H1 (cell line): ENCODE data around the gene PPP1R1B. TPM values are rescaled to one million over a fixed set of nuclear protein-coding genes. Genes with fewer than 3 reads are reported as not detected.
A peak's percentile ranks its signal among the peaks of the same experiment; 100 is the strongest.

Source experiments
- CTCF ChIA-PET: fragments of 300-600 bp; sonication (Branson Sonifier 250); formaldehyde crosslinking; loops from one replicate; lab custom pipeline; 2021; ENCODE audit not compliant: partially characterized antibody; lab: Charles Lee
- POLR2A ChIA-PET: fragments of 300-600 bp; sonication (Branson Sonifier 250); formaldehyde crosslinking; loops from one replicate; lab custom pipeline; 2021; ENCODE audit warnings: inconsistent platforms; ENCODE audit not compliant: partially characterized antibody; lab: Charles Lee
- DNase-seq, 2 experiments: peaks; one replicate each; pipeline versions ENCODE4 v3.0.0 to v3.0.0-alpha.2; 2010 to 2022; ENCODE audit warnings: low spot score in 2 of 2, low read depth in 1 of 2, mixed read lengths in 1 of 2
- FAIRE-seq: peaks from 2 replicates; lab custom pipeline; 2011; peaks lifted over from hg19 to GRCh38; lab: Jason Lieb, UNC
- H2AFZ ChIP-seq: 2 replicates; pipeline ENCODE4 v1.8.1; 2012; ENCODE audit warnings: low read length, inconsistent platforms
- H2AK5ac ChIP-seq: 2 replicates; pipeline ENCODE4 v1.6.1; 2013; ENCODE audit warnings: low read depth, low read length
- H2BK120ac ChIP-seq: replicated peaks from 2 replicates; pipeline ENCODE3; 2013; ENCODE audit warnings: low read depth, low read length, inconsistent platforms
- H2BK12ac ChIP-seq: 2 replicates; pipeline ENCODE4 v1.6.1; 2013; ENCODE audit warnings: low read depth, low read length
- H2BK15ac ChIP-seq: 2 replicates; pipeline ENCODE4 v1.6.1; 2013; ENCODE audit warnings: low read length
- H2BK20ac ChIP-seq: 2 replicates; pipeline ENCODE4 v1.6.1; 2013; ENCODE audit warnings: low read length
- H2BK5ac ChIP-seq: 2 replicates; pipeline ENCODE4 v1.6.1; 2013; ENCODE audit warnings: low read depth, low read length
- H3K14ac ChIP-seq: 2 replicates; pipeline ENCODE4 v1.6.1; 2013; ENCODE audit warnings: inconsistent platforms; ENCODE audit not compliant: insufficient read length
- H3K18ac ChIP-seq: 2 replicates; pipeline ENCODE4 v1.6.1; 2013; ENCODE audit warnings: low read length; ENCODE audit errors: extremely low read depth
- H3K23ac ChIP-seq: 2 replicates; pipeline ENCODE4 v1.6.1; 2013; ENCODE audit warnings: inconsistent platforms; ENCODE audit not compliant: insufficient read length
- H3K23me2 ChIP-seq: 2 replicates; pipeline ENCODE4 v1.6.1; 2013; ENCODE audit warnings: low read depth, low read length
- H3K27ac ChIP-seq: 2 replicates; pipeline ENCODE4 v1.6.1; 2011; ENCODE audit warnings: low read depth, low read length, inconsistent platforms
- H3K27me3 ChIP-seq, 4 experiments: replicated peaks in 1 of 4; 1 replicate in 1 of 4; 2 replicates in 3 of 4; pipeline versions ENCODE4 v1.6.1 to v1.8.1; 2011 to 2013; ENCODE audit warnings: low read length in 3 of 4, mild to moderate bottlenecking in 3 of 4, inconsistent platforms in 2 of 4, mixed read lengths in 2 of 4, moderate library complexity in 1 of 4; ENCODE audit not compliant: control insufficient read depth in 3 of 4, insufficient read depth in 3 of 4; ENCODE audit errors: extremely low read depth in 1 of 4
- H3K36me3 ChIP-seq, 4 experiments: 2 replicates each; pipeline versions ENCODE4 v1.6.1 to v1.8.1; 2011 to 2013; ENCODE audit warnings: mild to moderate bottlenecking in 4 of 4, low read length in 3 of 4, moderate library complexity in 2 of 4, control low read depth in 1 of 4, inconsistent platforms in 1 of 4; ENCODE audit not compliant: insufficient read depth in 4 of 4, control insufficient read depth in 2 of 4
- H3K4ac ChIP-seq: replicated peaks from 2 replicates; pipeline ENCODE3; 2013; ENCODE audit warnings: low read length, low read depth, mixed read lengths, inconsistent platforms; ENCODE audit not compliant: insufficient read length
- H3K4me1 ChIP-seq, 4 experiments: replicated peaks in 1 of 4; 1 replicate in 1 of 4; 2 replicates in 3 of 4; pipeline versions ENCODE4 v1.6.1 to v1.8.1; 2011 to 2013; ENCODE audit warnings: low read length in 3 of 4, inconsistent platforms in 2 of 4, mixed read lengths in 1 of 4; ENCODE audit not compliant: insufficient read depth in 4 of 4, control insufficient read depth in 3 of 4
- H3K4me2 ChIP-seq, 2 experiments: 2 replicates each; pipeline versions ENCODE4 v1.6.1 to v1.8.1; 2011 to 2013; ENCODE audit warnings: low read depth in 2 of 2, low read length in 2 of 2, control low read depth in 1 of 2, inconsistent platforms in 1 of 2, mild to moderate bottlenecking in 1 of 2; ENCODE audit not compliant: insufficient read depth in 1 of 2
- H3K4me3 ChIP-seq, 4 experiments: fragments of 200-600, 300-600 bp in 1 of 4; sonication (generic), shearing (Covaris generic), sonication (Bioruptor Twin) in 1 of 4; 2 replicates each; pipeline versions ENCODE4 v1.5.1 to v1.8.1; 2011 to 2016; ENCODE audit warnings: low read length in 4 of 4, low read depth in 3 of 4, control low read depth in 2 of 4, inconsistent platforms in 2 of 4, mild to moderate bottlenecking in 2 of 4, mixed read lengths in 1 of 4, moderate library complexity in 1 of 4; ENCODE audit not compliant: insufficient read depth in 2 of 4; ENCODE audit errors: extremely low read depth in 1 of 4
- H3K56ac ChIP-seq: replicated peaks from 2 replicates; pipeline ENCODE3; 2013; ENCODE audit warnings: low read depth, mild to moderate bottlenecking, mixed read lengths, low read length, inconsistent platforms; ENCODE audit not compliant: insufficient read length
- H3K79me1 ChIP-seq: 2 replicates; pipeline ENCODE4 v1.6.1; 2013; ENCODE audit warnings: low read depth, low read length, control low read depth
- H3K79me2 ChIP-seq, 2 experiments: 2 replicates each; pipeline versions ENCODE4 v1.6.1 to v1.8.1; 2012 to 2013; ENCODE audit warnings: low read length in 2 of 2, mild to moderate bottlenecking in 2 of 2, inconsistent platforms in 1 of 2; ENCODE audit not compliant: insufficient read depth in 2 of 2, control insufficient read depth in 1 of 2
- H3K9ac ChIP-seq, 4 experiments: replicated peaks in 1 of 4; 1 replicate in 1 of 4; 2 replicates in 3 of 4; pipeline versions ENCODE4 v1.6.1 to v1.8.1; 2011 to 2013; ENCODE audit warnings: low read depth in 3 of 4, low read length in 3 of 4, control low read depth in 2 of 4, mild to moderate bottlenecking in 2 of 4, moderate library complexity in 2 of 4, inconsistent platforms in 1 of 4; ENCODE audit errors: extremely low read depth in 1 of 4
- H3K9me3 ChIP-seq, 2 experiments: 2 replicates each; pipeline versions ENCODE4 v1.6.1 to v1.8.1; 2012 to 2013; ENCODE audit warnings: mild to moderate bottlenecking in 2 of 2, moderate library complexity in 2 of 2, control low read depth in 1 of 2, inconsistent platforms in 1 of 2, low read depth in 1 of 2, low read length in 1 of 2, mixed read lengths in 1 of 2; ENCODE audit not compliant: insufficient read depth in 2 of 2
- H4K20me1 ChIP-seq, 2 experiments: replicated peaks in 1 of 2; 2 replicates each; pipeline versions ENCODE3 to v1.8.1; 2011 to 2013; ENCODE audit warnings: inconsistent platforms in 2 of 2, low read length in 2 of 2, mild to moderate bottlenecking in 1 of 2; ENCODE audit not compliant: insufficient read depth in 2 of 2, control insufficient read depth in 1 of 2
- H4K5ac ChIP-seq: 2 replicates; pipeline ENCODE4 v1.6.1; 2013; ENCODE audit warnings: low read length, low read depth, mixed read lengths, inconsistent platforms; ENCODE audit not compliant: insufficient read length
- H4K8ac ChIP-seq: 2 replicates; pipeline ENCODE4 v1.8.0; 2013; ENCODE audit warnings: mild to moderate bottlenecking, moderate library complexity, low read length, inconsistent platforms; ENCODE audit not compliant: insufficient read depth; ENCODE audit errors: extremely low read depth
- H4K91ac ChIP-seq: replicated peaks from 2 replicates; pipeline ENCODE3; 2013; ENCODE audit warnings: low read length, mixed read lengths, inconsistent platforms; ENCODE audit not compliant: insufficient read length
- CEBPB ChIP-seq: IDR thresholded peaks from 2 replicates; pipeline ENCODE4 v1.6.1; 2012; ENCODE audit warnings: low read depth, low read length
- SUZ12 ChIP-seq: fragments of 200-600 bp; sonication (generic); IDR thresholded peaks from 2 replicates; pipeline ENCODE4 v1.6.1; 2012; ENCODE audit warnings: mild to moderate bottlenecking, inconsistent platforms, low read length, moderate library complexity, mixed read lengths
- TCF12 ChIP-seq: IDR thresholded peaks from 2 replicates; pipeline ENCODE4 v1.6.1; 2011; ENCODE audit warnings: low read depth, mild to moderate bottlenecking, low read length
- ZNF274 ChIP-seq: IDR thresholded peaks from 2 replicates; pipeline ENCODE4 v1.7.0; 2012; ENCODE audit warnings: low read length, borderline replicate concordance; ENCODE audit errors: extremely low read depth
- WGBS, 2 experiments: shearing (Covaris generic) in 1 of 2; methylation state at CpG; one replicate each; pipeline versions ENCODE4 v1.1.6 to v1.1.7; 2013 to 2015; ENCODE audit warnings: low lambda C conversion rate in 2 of 2, mixed read lengths in 2 of 2, inconsistent platforms in 1 of 2, low coverage in 1 of 2, missing lambda C conversion rate in 1 of 2; ENCODE audit not compliant: insufficient replicate concordance in 2 of 2, insufficient coverage in 1 of 2, insufficient read length in 1 of 2; ENCODE audit errors: extremely low coverage in 1 of 2, missing lambda C conversion rate in 1 of 2; 5-methylcytosine and 5-hydroxymethylcytosine counted together
- polyA plus RNA-seq, 7 experiments: library from polyadenylated mRNA; depleted of rRNA in 3 of 7; stranded (reverse) in 5 of 7; unstranded in 2 of 7; fragments of >200 nt in 5 of 7; fragments of 200-250 nt in 2 of 7; gene quantifications; 1 replicate in 5 of 7; 2 replicates in 1 of 7; 4 replicates in 1 of 7; pipeline versions ENCODE4 v1.2.1 to v1.2.3, GENCODE V29; 2011 to 2013; ENCODE audit warnings: missing spikeins in 2 of 7, mixed read lengths in 2 of 7
- total RNA-seq: library from RNA; stranded (reverse); fragmentation: NEBNext Ultra II Directional; extraction: Animal tissue kit (Norgen Biotek cat#: 25700); gene quantifications from 2 replicates; pipeline ENCODE4 v1.2.1, GENCODE V29; 2021

The PPP1R1B gene
- total and polyA plus RNA-seq, 2 of the 8 experiments (the other 6 are each of a cell fraction or from before 2014, with no cell fraction given) = 10.7 to 22.3 TPM

DNA sequence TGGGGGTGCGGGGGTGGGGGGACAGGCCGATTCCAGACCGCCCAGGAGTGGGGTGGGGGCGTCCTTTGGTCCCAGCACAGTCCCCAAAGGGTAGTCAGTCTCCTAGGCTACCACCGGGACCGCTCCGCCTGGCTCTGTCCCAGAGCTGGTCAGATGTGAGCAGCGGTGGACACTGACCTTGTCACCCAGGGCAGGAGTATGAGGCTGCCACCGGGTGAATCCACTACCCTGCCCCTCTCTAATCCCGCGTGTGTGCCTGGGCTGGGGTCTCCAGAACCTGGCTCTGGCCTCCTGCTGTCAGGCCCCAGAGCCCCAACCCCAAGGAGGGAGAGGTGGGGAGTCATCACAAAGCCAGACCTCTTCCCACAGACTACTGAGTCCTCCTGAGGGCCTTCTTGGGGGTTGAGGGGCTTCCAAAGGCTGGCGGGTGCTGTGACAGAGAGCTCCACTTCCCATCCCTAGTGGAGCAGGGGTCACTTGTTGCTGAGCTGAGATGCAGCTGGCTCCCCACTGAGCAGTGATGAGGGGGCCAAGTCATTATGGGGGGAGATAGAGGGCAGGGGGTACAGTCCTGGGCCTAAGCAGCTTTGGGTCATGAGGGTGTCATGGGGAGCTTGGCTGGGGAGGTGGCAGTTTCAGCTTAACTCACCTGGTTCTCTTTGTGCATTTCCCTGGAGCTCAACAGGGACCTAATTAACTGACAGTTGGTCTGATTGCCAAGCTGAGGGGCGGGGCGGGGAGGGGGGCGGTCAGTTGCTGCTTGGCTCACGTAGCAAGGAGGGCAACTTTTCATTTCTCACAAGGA is 1.2 kb downstream of the PPP1R1B start:
- H3K14ac ChIP-seq = no peak overlapping the region
- peak overlapping the region; percentile 71 for H3K18ac ChIP-seq
- DNase-seq = no peak
- H2BK120ac ChIP-seq = no peak overlapping the region
- H3K4me2 ChIP-seq = peak overlapping the region; percentile 84 to 86
- H3K4me3 ChIP-seq = peak overlapping the region; percentile 64 to 75 (median 68); a peak in 6 of 8 replicates
- peak overlapping the region; percentile 92; the same call in 1 of the 2 replicates for H2BK15ac ChIP-seq
- H3K79me2 ChIP-seq = no peaks in the 10 kb centered on the region
- H4K8ac ChIP-seq = no peak overlapping the region
- no peak overlapping the region for H3K27ac ChIP-seq
- H3K27me3 ChIP-seq = peaks cover 2 to 39% (median 35%) of the 10 kb centered on the region in 4 experiments
- no peak overlapping the region for H3K56ac ChIP-seq
- H4K20me1 ChIP-seq = peaks cover 0 to 1% of the 10 kb centered on the region in 2 experiments
- TF ChIP-seq TCF12 (no peak), ZNF274 (no peak), CEBPB (no peak), SUZ12 (peak; percentile 29; the same call in 1 of the 2 replicates)
- TF ChIP-seq, all 59 proteins: peak for 1
- CTCF ChIA-PET = interaction anchor here (0.7 to 49.2 kb wide), 12 partner anchors 5 to 971 kb away, joined by 3 to 1885 read pairs (median 6); partner anchors contain the start of genes ERBB2, PGAP3, PNMT and PPP1R1B
- H3K4ac ChIP-seq = no peak overlapping the region
- H2AFZ ChIP-seq = no peak overlapping the region
- H3K4me1 ChIP-seq = peaks cover 8 to 56% (median 42%) of the 10 kb centered on the region in 4 experiments
- peak overlapping the region; percentile 16; the same call in 1 of the 2 replicates for H2BK5ac ChIP-seq
- 0 out of 2 replicates have a peak, but pooled peaks cover 2% of the 10 kb centered on the region for H3K79me1 ChIP-seq
- H3K9ac ChIP-seq = no peak overlapping the region; a peak in 2 of 7 replicates
- POLR2A ChIA-PET = interaction anchor here (0.7 to 2.0 kb wide), 9 partner anchors 10 to 125 kb away, joined by 3 to 10 read pairs (median 3); partner anchors contain the start of gene MIEN1
- H2AK5ac ChIP-seq = no peak overlapping the region; the same call in 1 of the 2 replicates
- no peaks in the 10 kb centered on the region for H3K9me3 ChIP-seq
- H3K23ac ChIP-seq = no peak overlapping the region
- peak overlapping the region; percentile 84; the same call in 1 of the 2 replicates for H2BK12ac ChIP-seq
- 11% methylated on average over 7 of the region's 16 CpGs; no CpG with 5 or more reads in 1 of the 2 experiments for WGBS, 2 experiments
- peaks cover 12% of the 10 kb centered on the region for H3K23me2 ChIP-seq
- peak overlapping the region; percentile 48; the same call in 1 of the 2 replicates for H2BK20ac ChIP-seq
- no peaks in the 10 kb centered on the region for H3K36me3 ChIP-seq
- no peak for FAIRE-seq
- no peak overlapping the region for H4K91ac ChIP-seq
- no peak overlapping the region for H4K5ac ChIP-seq
